Mesothelial cell of epicardium (in vitro differentiated cells): ENCODE data around the gene TMEM37. TPM values are rescaled to one million over a fixed set of nuclear protein-coding genes. Genes with fewer than 3 reads are reported as not detected.

Experiments
- DNase-seq, 2 experiments: peaks; one replicate each; pipeline ENCODE4 v3.0.0; 2021; ENCODE audit warnings: low spot score in 2 of 2; ENCODE audit not compliant: unreplicated experiment in 2 of 2
- H3K27ac Mint-ChIP-seq: 2 replicates; pipeline ENCODE4 v1.8.0; 2021; ENCODE audit warnings: mixed read lengths
- H3K27me3 Mint-ChIP-seq: 2 replicates; pipeline ENCODE4 v1.8.0; 2021; ENCODE audit warnings: low read depth, mixed read lengths
- H3K36me3 Mint-ChIP-seq: 2 replicates; pipeline ENCODE4 v1.8.0; 2021; ENCODE audit warnings: mixed read lengths
- H3K4me1 Mint-ChIP-seq: 2 replicates; pipeline ENCODE4 v1.8.0; 2021; ENCODE audit warnings: mixed read lengths
- H3K4me3 Mint-ChIP-seq: 2 replicates; pipeline ENCODE4 v1.8.0; 2021; ENCODE audit warnings: mild to moderate bottlenecking, moderate library complexity, mixed read lengths
- H3K9me3 Mint-ChIP-seq: 2 replicates; pipeline ENCODE4 v1.8.0; 2021; ENCODE audit warnings: mixed read lengths
- CTCF ChIP-seq: fragments of 200-600 bp; sonication (generic); IDR thresholded peaks from one replicate; pipeline ENCODE4 v1.5.0; 2021; ENCODE audit warnings: antibody characterized with exemption; ENCODE audit not compliant: unreplicated experiment
- total RNA-seq: library from RNA; stranded (reverse); gene quantifications from 3 replicates; pipeline ENCODE4 v1.2.1, GENCODE V29; 2021

The TMEM37 gene
- total RNA-seq, 1 donor from 2014 or later = 11.9 TPM

- H3K36me3 Mint-ChIP-seq = no peaks in the 10 kb centered on the region
- peaks cover 25% of the 10 kb centered on the region for H3K4me1 Mint-ChIP-seq
- TF ChIP-seq CTCF = no peak
- no peak overlapping the region for H3K4me3 Mint-ChIP-seq
- no peak overlapping the region for H3K27ac Mint-ChIP-seq
- H3K27me3 Mint-ChIP-seq = peaks cover 4% of the 10 kb centered on the region
- no peaks in the 10 kb centered on the region for H3K9me3 Mint-ChIP-seq
- no peak for DNase-seq
Observed at GRCh38 chr2:119427756-119428155, 3.9 kb upstream of the TMEM37 start.

- peaks cover 24% of the 10 kb centered on the region for H3K4me1 Mint-ChIP-seq
- TF ChIP-seq CTCF = no peak
- no peak overlapping the region for H3K27ac Mint-ChIP-seq
- no peaks in the 10 kb centered on the region for H3K36me3 Mint-ChIP-seq
- H3K9me3 Mint-ChIP-seq = no peaks in the 10 kb centered on the region
- no peak for DNase-seq
- H3K4me3 Mint-ChIP-seq = no peak overlapping the region
- H3K27me3 Mint-ChIP-seq = peaks cover 4% of the 10 kb centered on the region
Observed at GRCh38 chr2:119428488-119429224, 3.0 kb upstream of the TMEM37 start.

DNA sequence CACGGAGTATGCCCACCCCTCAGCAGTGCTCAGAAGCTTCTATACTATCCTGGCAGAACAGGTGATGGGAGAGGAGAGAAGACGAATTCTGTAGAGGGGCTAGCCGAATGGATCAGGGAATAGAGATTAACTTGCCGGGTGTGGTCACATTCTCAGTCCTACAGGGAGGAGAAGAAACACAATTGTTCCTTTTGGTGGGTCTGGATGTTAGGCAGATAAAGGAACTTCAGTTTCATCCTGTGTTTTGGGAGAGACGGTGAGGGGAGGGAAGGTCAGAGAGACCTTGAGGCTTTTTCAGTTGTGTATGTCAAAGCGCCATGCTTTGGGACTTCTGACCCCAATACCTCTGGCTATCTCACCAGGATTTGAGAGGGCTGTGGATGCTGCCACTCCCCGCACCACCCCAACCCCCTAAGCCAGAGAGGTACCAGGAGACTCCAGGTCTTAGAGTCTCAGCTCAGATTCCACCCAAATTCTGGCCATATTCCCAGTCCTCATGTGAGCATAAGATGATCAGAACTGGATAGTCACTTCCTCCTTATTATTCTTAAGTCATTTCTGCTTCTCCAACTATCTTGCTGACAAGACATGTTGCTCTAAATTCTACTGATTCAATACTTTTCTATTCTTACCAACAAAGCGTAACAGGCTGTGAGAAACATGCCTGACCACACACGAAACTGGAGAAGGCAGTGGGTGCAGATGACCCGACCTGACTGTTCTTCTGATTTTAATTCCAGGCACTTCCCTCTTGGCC, 2.3 kb upstream of the TMEM37 start:
- H3K9me3 Mint-ChIP-seq = no peaks in the 10 kb centered on the region
- H3K27ac Mint-ChIP-seq = peak overlapping the region; percentile 11
- H3K4me1 Mint-ChIP-seq = peaks cover 28% of the 10 kb centered on the region
- H3K4me3 Mint-ChIP-seq = no peak overlapping the region
- H3K36me3 Mint-ChIP-seq = no peaks in the 10 kb centered on the region
- H3K27me3 Mint-ChIP-seq = peaks cover 4% of the 10 kb centered on the region
- no peak for TF ChIP-seq CTCF
- no peak for DNase-seq

DNA sequence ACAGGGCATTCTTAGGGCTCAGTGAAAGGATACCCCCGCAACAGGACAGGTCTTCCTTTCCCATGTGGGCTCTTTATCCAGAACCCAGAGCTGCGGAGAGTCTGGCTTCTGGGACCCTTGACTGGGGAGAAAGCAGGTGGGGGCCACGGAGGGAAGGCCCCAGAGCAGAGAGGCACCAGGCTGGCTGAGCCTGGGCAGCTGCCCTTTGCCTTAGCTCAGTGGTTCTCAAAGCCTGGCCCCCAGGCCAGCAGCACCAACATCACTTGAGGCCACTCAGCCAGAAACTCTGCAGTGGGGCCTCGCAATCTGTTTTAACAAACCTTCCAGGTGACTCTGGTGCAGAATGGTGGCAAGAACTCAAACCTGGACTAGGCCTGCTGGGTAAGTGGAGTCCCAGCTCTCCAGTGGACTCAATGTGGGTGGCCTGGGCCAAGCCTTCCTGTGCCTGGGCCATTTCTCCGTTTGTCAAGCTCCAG, 1.6 kb upstream of the TMEM37 start:
- H3K27me3 Mint-ChIP-seq = peaks cover 4% of the 10 kb centered on the region
- H3K27ac Mint-ChIP-seq = peak overlapping the region; percentile 66
- peak overlapping the region; percentile 62 for H3K4me3 Mint-ChIP-seq
- no peak for DNase-seq
- TF ChIP-seq CTCF = no peak
- no peaks in the 10 kb centered on the region for H3K9me3 Mint-ChIP-seq
- peaks cover 28% of the 10 kb centered on the region for H3K4me1 Mint-ChIP-seq
- H3K36me3 Mint-ChIP-seq = no peaks in the 10 kb centered on the region

GRCh38 chr2:119431976-119432850, 559 bp downstream of the TMEM37 start:
- DNase-seq = no peak
- no peak for TF ChIP-seq CTCF
- Mint-ChIP-seq H3K4me3 (peak overlapping the region; percentile 83), H3K27ac (peak overlapping the region; percentile 94), H3K27me3 (peaks cover 4% of the 10 kb centered on the region), H3K9me3 (no peaks in the 10 kb centered on the region), H3K4me1 (peaks cover 29% of the 10 kb centered on the region), H3K36me3 (peaks cover 1% of the 10 kb centered on the region)
